Ishikawa (cell line): Measurements from ENCODE around the gene NUP210L.

Experiments
- CEBPB ChIP-seq: IDR thresholded peaks from 2 replicates; pipeline ENCODE4 v1.6.1; 2012
- EGR1 ChIP-seq: IDR thresholded peaks from 2 replicates; pipeline ENCODE4 v1.6.1; 2012
- EP300 ChIP-seq: IDR thresholded peaks from 2 replicates; pipeline ENCODE4 v1.6.1; 2012; ENCODE audit warnings: borderline replicate concordance
- FOXM1 ChIP-seq: IDR thresholded peaks from 2 replicates; pipeline ENCODE4 v1.6.1; 2012; ENCODE audit warnings: low read depth, borderline replicate concordance
- MAX ChIP-seq: IDR thresholded peaks from 2 replicates; pipeline ENCODE4 v1.6.1; 2012
- NFIC ChIP-seq: IDR thresholded peaks from 2 replicates; pipeline ENCODE4 v1.6.1; 2012
- RAD21 ChIP-seq: IDR thresholded peaks from 2 replicates; pipeline ENCODE4 v1.6.1; 2012; ENCODE audit warnings: low read depth
- REST ChIP-seq: IDR thresholded peaks from 2 replicates; pipeline ENCODE4 v1.6.1; 2012; ENCODE audit warnings: low read depth, mild to moderate bottlenecking
- TAF1 ChIP-seq: IDR thresholded peaks from 2 replicates; pipeline ENCODE4 v1.6.1; 2012; ENCODE audit warnings: low read depth, mild to moderate bottlenecking
- TCF12 ChIP-seq: IDR thresholded peaks from 2 replicates; pipeline ENCODE4 v1.6.1; 2012; ENCODE audit warnings: low read depth
- YY1 ChIP-seq: IDR thresholded peaks from 2 replicates; pipeline ENCODE4 v1.6.1; 2012; ENCODE audit warnings: low read depth

DNA sequence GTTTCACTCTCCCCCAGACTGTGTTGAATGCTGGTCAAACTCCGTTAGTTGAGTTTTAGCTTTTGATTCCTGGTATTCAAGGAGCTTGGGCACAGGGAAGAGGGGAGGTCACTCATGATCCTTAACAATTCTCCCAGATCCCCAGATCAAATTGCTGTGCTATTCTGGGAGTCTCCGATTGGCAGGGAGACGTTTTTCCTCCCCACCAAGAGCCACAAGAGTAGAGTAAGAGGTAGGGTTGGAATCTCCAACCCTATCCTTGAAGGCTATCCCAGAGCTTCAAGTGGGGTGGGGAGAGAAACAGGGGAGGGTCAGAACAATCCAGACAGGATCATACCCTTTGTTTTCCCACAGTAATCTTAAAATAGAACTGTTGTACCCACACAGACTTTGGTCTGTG, 37.6 kb upstream of the NUP210L start:
- TF ChIP-seq TCF12 (no peak), MAX (no peak), REST (no peak), YY1 (no peak), TAF1 (no peak), RAD21 (no peak), CEBPB (no peak), EP300 (no peak), EGR1 (no peak), FOXM1 (no peak), NFIC (no peak)
